ENCODE results near the gene CSK. TPM values are rescaled to one million over a fixed set of nuclear protein-coding genes. Genes with fewer than 3 reads are reported as not detected.

The CSK gene
- total RNA-seq, 2 donors from 2014 or later: 64.3 to 68.5 TPM

DNA sequence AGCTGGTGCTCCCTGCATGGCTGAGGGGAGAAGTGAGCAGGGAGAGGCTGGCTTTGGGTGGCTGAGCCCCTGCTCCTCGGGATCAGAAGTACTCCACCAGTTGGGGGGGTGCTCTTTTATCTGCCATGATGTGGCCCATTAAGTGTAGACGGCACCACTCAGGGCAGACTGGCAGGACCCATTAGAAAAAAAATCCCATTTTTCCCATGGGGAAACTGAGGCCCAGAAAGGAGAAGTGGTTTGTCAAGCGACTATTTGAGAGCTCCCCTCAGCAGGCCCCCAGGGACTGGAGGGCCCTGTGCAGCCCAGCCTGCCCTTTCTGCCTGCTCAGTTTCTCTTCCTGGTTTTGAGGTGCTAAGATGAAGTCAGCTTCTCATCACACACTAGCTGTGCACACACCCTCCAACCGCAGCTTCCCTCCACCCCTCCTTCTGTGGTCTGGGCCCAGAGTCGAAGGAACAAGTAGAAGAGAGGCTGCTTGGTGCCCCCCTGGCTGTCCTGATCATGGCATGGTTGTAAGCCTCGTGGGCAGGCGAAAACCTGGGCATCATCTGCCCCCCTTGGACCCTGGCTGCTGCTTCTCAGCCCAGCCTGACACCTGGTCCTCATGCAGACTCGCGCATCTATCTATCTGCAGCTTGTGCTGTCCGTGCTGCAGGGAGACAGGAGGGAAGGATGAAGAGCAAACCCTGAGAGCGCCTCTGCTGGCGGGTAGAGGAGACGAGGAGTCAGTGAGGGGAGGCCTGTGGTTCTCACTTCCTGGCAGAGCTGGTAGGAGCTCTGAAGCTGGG lies 5.6 kb downstream of the CSK start:
- Mint-ChIP-seq H3K36me3 (ENCODE audit: low read depth) (peaks cover 9% of the 10 kb centered on the region), H3K9me3 (no peaks in the 10 kb centered on the region), H3K27ac (no peak overlapping the region), H3K4me3 (no peak overlapping the region), H3K4me1 (peaks cover 27% of the 10 kb centered on the region), H3K27me3 (ENCODE audit: insufficient read depth) (no peaks in the 10 kb centered on the region)
- H3K4me1 ChIP-seq (ENCODE audit: control insufficient read depth, insufficient read depth, low read length): peaks cover 6% of the 10 kb centered on the region
- H3K36me3 ChIP-seq (ENCODE audit: control insufficient read depth, insufficient read depth, low read length): peaks cover 19% of the 10 kb centered on the region
- H3K27ac ChIP-seq (ENCODE audit: low read depth, low read length): no peak overlapping the region
- TF ChIP-seq, protein P1, sequence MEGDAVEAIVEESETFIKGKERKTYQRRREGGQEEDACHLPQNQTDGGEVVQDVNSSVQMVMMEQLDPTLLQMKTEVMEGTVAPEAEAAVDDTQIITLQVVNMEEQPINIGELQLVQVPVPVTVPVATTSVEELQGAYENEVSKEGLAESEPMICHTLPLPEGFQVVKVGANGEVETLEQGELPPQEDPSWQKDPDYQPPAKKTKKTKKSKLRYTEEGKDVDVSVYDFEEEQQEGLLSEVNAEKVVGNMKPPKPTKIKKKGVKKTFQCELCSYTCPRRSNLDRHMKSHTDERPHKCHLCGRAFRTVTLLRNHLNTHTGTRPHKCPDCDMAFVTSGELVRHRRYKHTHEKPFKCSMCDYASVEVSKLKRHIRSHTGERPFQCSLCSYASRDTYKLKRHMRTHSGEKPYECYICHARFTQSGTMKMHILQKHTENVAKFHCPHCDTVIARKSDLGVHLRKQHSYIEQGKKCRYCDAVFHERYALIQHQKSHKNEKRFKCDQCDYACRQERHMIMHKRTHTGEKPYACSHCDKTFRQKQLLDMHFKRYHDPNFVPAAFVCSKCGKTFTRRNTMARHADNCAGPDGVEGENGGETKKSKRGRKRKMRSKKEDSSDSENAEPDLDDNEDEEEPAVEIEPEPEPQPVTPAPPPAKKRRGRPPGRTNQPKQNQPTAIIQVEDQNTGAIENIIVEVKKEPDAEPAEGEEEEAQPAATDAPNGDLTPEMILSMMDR (conservative IDR thresholded peaks at IDR 0.05): peak; percentile 83
- peak; percentile 93 for DNase-seq
- WGBS, 2 experiments (ENCODE audit: insufficient coverage in 1 of 2, insufficient read length in 1 of 2): 45 to 49% methylated on average over 6 to 13 of the region's 13 CpGs
- no peak overlapping the region for H3K4me3 ChIP-seq (ENCODE audit: low read length)
- no peaks in the 10 kb centered on the region for H3K27me3 ChIP-seq (ENCODE audit: control insufficient read depth, insufficient read depth, low read length, poor library complexity, severe bottlenecking)
- H3K9ac ChIP-seq (ENCODE audit: extremely low read depth, low read length, poor library complexity, severe bottlenecking): no peak overlapping the region
- H3K9me3 ChIP-seq (ENCODE audit: control insufficient read depth, low read length): no peaks in the 10 kb centered on the region

DNA sequence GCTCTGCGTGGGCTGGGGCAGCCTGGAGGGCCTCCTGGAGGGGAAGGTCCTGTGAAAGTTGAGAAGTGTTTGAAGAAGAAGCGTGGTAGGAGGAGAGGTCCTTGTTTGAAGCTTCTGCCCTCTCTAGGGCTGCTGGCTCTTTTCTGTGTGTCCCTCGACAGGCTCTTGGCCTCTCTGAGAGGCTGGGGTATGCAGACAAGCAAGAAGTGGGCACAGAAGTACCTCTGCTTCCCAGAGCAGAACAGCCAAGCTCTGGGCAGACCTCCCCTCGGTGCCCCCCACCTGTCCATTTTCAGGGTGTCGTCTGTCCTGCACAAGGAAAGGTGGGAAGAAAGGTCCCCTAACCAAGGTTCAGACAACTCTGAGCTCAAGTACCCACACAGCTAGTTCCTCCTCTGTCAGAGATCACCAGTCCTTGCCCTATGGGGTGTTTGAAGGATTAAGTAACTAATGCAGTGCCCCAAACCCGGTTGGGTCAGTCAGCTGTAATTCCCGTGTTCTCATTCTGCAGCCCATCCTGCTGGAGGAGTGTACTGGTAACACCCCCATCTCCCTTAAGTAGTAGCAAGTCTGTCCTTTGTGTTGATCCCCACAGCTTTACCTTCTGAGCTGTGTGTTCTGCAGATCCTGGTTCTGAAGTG lies 6.3 kb downstream of the CSK start:
- Histone ChIP-seq H3K9me3 (ENCODE audit: control insufficient read depth, low read length) (no peaks in the 10 kb centered on the region), H3K4me1 (ENCODE audit: control insufficient read depth, insufficient read depth, low read length) (peaks cover 2% of the 10 kb centered on the region), H3K27me3 (ENCODE audit: control insufficient read depth, insufficient read depth, low read length, poor library complexity, severe bottlenecking) (no peaks in the 10 kb centered on the region), H3K9ac (ENCODE audit: extremely low read depth, low read length, poor library complexity, severe bottlenecking) (no peak overlapping the region), H3K27ac (ENCODE audit: low read depth, low read length) (no peak overlapping the region), H3K4me3 (ENCODE audit: low read length) (no peak overlapping the region), H3K36me3 (ENCODE audit: control insufficient read depth, insufficient read depth, low read length) (peaks cover 19% of the 10 kb centered on the region)
- no peak overlapping the region for H3K27ac Mint-ChIP-seq
- peaks cover 9% of the 10 kb centered on the region for H3K36me3 Mint-ChIP-seq (ENCODE audit: low read depth)
- H3K4me1 Mint-ChIP-seq: peaks cover 21% of the 10 kb centered on the region
- no peak overlapping the region for H3K4me3 Mint-ChIP-seq
- H3K9me3 Mint-ChIP-seq: no peaks in the 10 kb centered on the region
- DNase-seq: no peak
- H3K27me3 Mint-ChIP-seq (ENCODE audit: insufficient read depth): no peaks in the 10 kb centered on the region
- 50 to 65% methylated on average over 2 to 7 of the region's 7 CpGs for WGBS, 2 experiments (ENCODE audit: insufficient coverage in 1 of 2, insufficient read length in 1 of 2)
- TF ChIP-seq, protein P1 (conservative IDR thresholded peaks at IDR 0.05): peak; percentile 12

DNA sequence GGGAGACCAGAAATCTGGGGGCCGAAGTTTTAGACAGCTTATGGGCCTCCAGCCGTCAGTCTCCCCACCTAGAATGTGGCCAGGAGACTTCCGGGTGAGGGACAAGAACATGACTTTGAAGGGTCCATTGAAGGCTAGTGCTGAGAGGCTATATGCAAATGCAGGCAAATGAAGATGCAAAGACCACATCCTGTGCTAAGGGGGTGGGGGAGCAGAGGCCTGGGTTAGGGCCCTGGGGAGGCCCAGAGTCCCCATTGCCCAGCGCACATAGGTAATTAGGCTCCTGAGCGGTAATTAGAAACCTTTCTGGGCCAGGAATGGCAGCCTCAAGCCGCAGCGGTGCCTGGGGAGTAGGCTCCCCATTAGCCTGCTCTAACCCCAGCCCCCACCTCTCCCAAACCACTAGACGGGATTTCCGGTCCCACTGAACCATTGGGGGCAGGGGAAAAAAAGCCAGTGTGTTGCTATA lies 6.8 kb downstream of the CSK start:
- H3K36me3 Mint-ChIP-seq (ENCODE audit: low read depth): peaks cover 8% of the 10 kb centered on the region
- H3K4me1 Mint-ChIP-seq: peaks cover 16% of the 10 kb centered on the region
- DNase-seq: no peak
- 88 to 91% methylated on average over 3 to 9 of the region's 9 CpGs for WGBS, 2 experiments (ENCODE audit: insufficient coverage in 1 of 2, insufficient read length in 1 of 2)
- no peak overlapping the region for H3K4me3 ChIP-seq (ENCODE audit: low read length)
- H3K9me3 ChIP-seq (ENCODE audit: control insufficient read depth, low read length): no peaks in the 10 kb centered on the region
- H3K27ac Mint-ChIP-seq: no peak overlapping the region
- H3K4me3 Mint-ChIP-seq: no peak overlapping the region
- no peaks in the 10 kb centered on the region for H3K27me3 ChIP-seq (ENCODE audit: control insufficient read depth, insufficient read depth, low read length, poor library complexity, severe bottlenecking)
- H3K4me1 ChIP-seq (ENCODE audit: control insufficient read depth, insufficient read depth, low read length): no peaks in the 10 kb centered on the region
- H3K27me3 Mint-ChIP-seq (ENCODE audit: insufficient read depth): no peaks in the 10 kb centered on the region
- no peak overlapping the region for H3K27ac ChIP-seq (ENCODE audit: low read depth, low read length)
- TF ChIP-seq, protein P1 (conservative IDR thresholded peaks at IDR 0.05): no peak
- no peaks in the 10 kb centered on the region for H3K9me3 Mint-ChIP-seq
- no peak overlapping the region for H3K9ac ChIP-seq (ENCODE audit: extremely low read depth, low read length, poor library complexity, severe bottlenecking)
- peaks cover 19% of the 10 kb centered on the region for H3K36me3 ChIP-seq (ENCODE audit: control insufficient read depth, insufficient read depth, low read length)

Measured in endodermal cell (in vitro differentiated cells).